KMS-11 (cell line): ENCODE data around the gene SKAP1.
A peak's percentile ranks its signal among the peaks of the same experiment; 100 is the strongest.

ENCODE experiments used
- H2AFZ ChIP-seq: fragments of 200-600 bp; sonication (generic); 2 replicates; pipeline ENCODE4 v1.6.1; 2016; ENCODE audit warnings: antibody characterized with exemption, mixed run types, low read depth
- H3K27ac ChIP-seq: fragments of 200-600 bp; sonication (generic); 2 replicates; pipeline ENCODE4 v1.6.1; 2016; ENCODE audit warnings: mild to moderate bottlenecking, mixed run types
- H3K27me3 ChIP-seq: fragments of 200-600 bp; sonication (generic); 2 replicates; pipeline ENCODE4 v1.6.1; 2017; ENCODE audit warnings: mild to moderate bottlenecking, low read depth, mixed run types, moderate library complexity; ENCODE audit not compliant: insufficient read depth
- H3K36me3 ChIP-seq: fragments of 200-600 bp; sonication (generic); 2 replicates; pipeline ENCODE4 v1.6.1; 2017; ENCODE audit warnings: mild to moderate bottlenecking, mixed run types; ENCODE audit not compliant: insufficient read depth
- H3K4me1 ChIP-seq: fragments of 200-600 bp; sonication (generic); 2 replicates; pipeline ENCODE4 v1.6.1; 2016; ENCODE audit warnings: mild to moderate bottlenecking, low read depth, mixed run types; ENCODE audit not compliant: poor library complexity, severe bottlenecking
- H3K4me2 ChIP-seq: fragments of 200-600 bp; sonication (generic); 2 replicates; pipeline ENCODE4 v1.7.0; 2016; ENCODE audit warnings: mild to moderate bottlenecking, mixed run types
- H3K4me3 ChIP-seq: fragments of 200-600 bp; sonication (generic); IDR thresholded peaks from 2 replicates; pipeline ENCODE4 v1.6.1; 2017; ENCODE audit warnings: low read depth, low read length, mixed read lengths; ENCODE audit not compliant: insufficient read depth
- H3K79me2 ChIP-seq: fragments of 200-600 bp; sonication (generic); 2 replicates; pipeline ENCODE4 v1.6.1; 2016; ENCODE audit warnings: low read depth, mixed run types; ENCODE audit not compliant: insufficient read depth
- H3K9ac ChIP-seq: fragments of 200-600 bp; sonication (generic); 2 replicates; pipeline ENCODE4 v1.6.1; 2016; ENCODE audit warnings: mild to moderate bottlenecking, mixed run types
- H4K20me1 ChIP-seq: fragments of 200-600 bp; sonication (generic); 2 replicates; pipeline ENCODE4 v1.6.1; 2016; ENCODE audit warnings: mild to moderate bottlenecking, mixed run types; ENCODE audit not compliant: insufficient read depth
- TF ChIP-seq, protein P1 (sequence below): fragments of 200-600 bp; sonication (generic); conservative IDR thresholded peaks from 2 replicates; pipeline ENCODE4 v1.6.1; 2017; ENCODE audit warnings: low read depth, mild to moderate bottlenecking, antibody characterized with exemption, low read length, moderate library complexity, mixed read lengths

SKAP1 gene

DNA sequence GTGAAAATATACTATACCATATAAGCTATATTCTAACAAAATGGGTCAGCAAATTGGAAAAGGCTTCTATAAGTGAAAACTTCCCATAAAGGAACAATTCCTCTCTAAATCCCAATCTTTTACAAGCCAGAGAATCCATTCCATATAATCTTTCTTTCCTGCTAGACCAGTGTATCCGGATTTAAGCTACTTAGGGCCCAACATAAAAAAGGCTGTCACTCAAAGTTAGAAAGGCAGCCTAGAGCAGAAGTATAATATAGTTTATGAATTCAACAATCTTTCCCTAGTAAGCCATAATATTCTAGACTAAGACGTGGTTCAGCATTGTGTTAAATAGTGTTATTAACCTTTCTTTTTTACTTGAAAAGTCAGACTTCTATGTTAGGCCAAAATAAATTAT lies 93.0 kb downstream of the SKAP1 start:
- Histone ChIP-seq H3K9ac (no peak overlapping the region), H4K20me1 (no peaks in the 10 kb centered on the region), H3K79me2 (no peaks in the 10 kb centered on the region), H2AFZ (no peak overlapping the region), H3K27ac (no peak overlapping the region), H3K4me3 (no peak overlapping the region), H3K27me3 (no peaks in the 10 kb centered on the region), H3K4me1 (peaks cover 17% of the 10 kb centered on the region), H3K4me2 (no peak overlapping the region), H3K36me3 (no peaks in the 10 kb centered on the region)
- TF ChIP-seq, protein P1, sequence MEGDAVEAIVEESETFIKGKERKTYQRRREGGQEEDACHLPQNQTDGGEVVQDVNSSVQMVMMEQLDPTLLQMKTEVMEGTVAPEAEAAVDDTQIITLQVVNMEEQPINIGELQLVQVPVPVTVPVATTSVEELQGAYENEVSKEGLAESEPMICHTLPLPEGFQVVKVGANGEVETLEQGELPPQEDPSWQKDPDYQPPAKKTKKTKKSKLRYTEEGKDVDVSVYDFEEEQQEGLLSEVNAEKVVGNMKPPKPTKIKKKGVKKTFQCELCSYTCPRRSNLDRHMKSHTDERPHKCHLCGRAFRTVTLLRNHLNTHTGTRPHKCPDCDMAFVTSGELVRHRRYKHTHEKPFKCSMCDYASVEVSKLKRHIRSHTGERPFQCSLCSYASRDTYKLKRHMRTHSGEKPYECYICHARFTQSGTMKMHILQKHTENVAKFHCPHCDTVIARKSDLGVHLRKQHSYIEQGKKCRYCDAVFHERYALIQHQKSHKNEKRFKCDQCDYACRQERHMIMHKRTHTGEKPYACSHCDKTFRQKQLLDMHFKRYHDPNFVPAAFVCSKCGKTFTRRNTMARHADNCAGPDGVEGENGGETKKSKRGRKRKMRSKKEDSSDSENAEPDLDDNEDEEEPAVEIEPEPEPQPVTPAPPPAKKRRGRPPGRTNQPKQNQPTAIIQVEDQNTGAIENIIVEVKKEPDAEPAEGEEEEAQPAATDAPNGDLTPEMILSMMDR: no peak

GRCh38 chr17:48335858-48336500 lies 94.0 kb downstream of the SKAP1 start:
- no peaks in the 10 kb centered on the region for H3K79me2 ChIP-seq
- H3K4me1 ChIP-seq: peaks cover 17% of the 10 kb centered on the region
- H3K36me3 ChIP-seq: no peaks in the 10 kb centered on the region
- no peak overlapping the region for H2AFZ ChIP-seq
- H3K27ac ChIP-seq: no peak overlapping the region
- H4K20me1 ChIP-seq: no peaks in the 10 kb centered on the region
- TF ChIP-seq, protein P1: peak; percentile 95
- 0 out of 2 replicates have a peak overlapping the region, but pooled peaks have one; percentile 5 for H3K4me2 ChIP-seq
- no peaks in the 10 kb centered on the region for H3K27me3 ChIP-seq
- no peak overlapping the region for H3K9ac ChIP-seq
- H3K4me3 ChIP-seq: no peak overlapping the region

DNA sequence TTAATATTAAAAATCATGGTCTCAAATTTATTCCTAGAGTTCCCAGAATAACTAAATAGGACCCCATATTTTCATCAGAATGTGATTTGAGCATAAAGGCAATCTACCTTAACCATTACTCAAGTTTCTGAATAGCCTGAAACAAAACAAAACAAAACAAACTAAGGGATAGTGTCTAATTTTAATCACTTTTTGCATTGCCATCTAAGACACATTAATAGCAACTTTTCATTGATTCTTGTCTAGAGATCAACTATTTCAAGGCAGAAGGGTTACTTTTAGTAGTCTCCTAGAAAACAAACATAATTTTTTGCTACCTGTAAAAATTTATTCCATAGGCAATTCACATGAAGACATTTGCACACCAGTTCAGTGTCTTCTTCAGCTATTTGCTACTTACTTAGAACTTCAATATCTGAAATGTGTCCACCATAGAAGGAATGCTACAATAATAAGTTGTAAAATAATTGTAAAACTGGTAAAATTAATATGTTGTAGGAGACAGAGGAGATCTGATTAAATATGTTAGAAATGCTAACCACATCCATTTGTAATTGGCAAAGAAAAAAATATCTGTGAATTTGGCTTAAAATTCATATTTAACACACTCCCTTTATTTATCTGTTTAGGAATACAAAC lies 94.7 kb downstream of the SKAP1 start:
- Histone ChIP-seq H3K27me3 (no peaks in the 10 kb centered on the region), H3K4me3 (no peak overlapping the region), H3K36me3 (no peaks in the 10 kb centered on the region), H3K9ac (no peak overlapping the region), H4K20me1 (no peaks in the 10 kb centered on the region), H3K4me1 (peaks cover 22% of the 10 kb centered on the region), H2AFZ (no peak overlapping the region), H3K27ac (no peak overlapping the region), H3K4me2 (0 out of 2 replicates have a peak overlapping the region, but pooled peaks have one; percentile 5), H3K79me2 (no peaks in the 10 kb centered on the region)
- TF ChIP-seq, protein P1: no peak

- no peaks in the 10 kb centered on the region for H3K36me3 ChIP-seq
- no peak overlapping the region for H3K9ac ChIP-seq
- H3K4me2 ChIP-seq: no peak overlapping the region
- H3K27me3 ChIP-seq: no peaks in the 10 kb centered on the region
- no peak overlapping the region for H3K27ac ChIP-seq
- no peaks in the 10 kb centered on the region for H3K79me2 ChIP-seq
- no peak overlapping the region for H2AFZ ChIP-seq
- no peak overlapping the region for H3K4me3 ChIP-seq
- peaks cover 26% of the 10 kb centered on the region for H3K4me1 ChIP-seq
- no peaks in the 10 kb centered on the region for H4K20me1 ChIP-seq
- TF ChIP-seq, protein P1: no peak
These were observed 96.9 kb downstream of the SKAP1 start for GRCh38 chr17:48333034-48333530.
